Nephron (organoid): ENCODE measurements around the gene COX6B1.

ENCODE experiments used
- H3K27ac Mint-ChIP-seq, 3 experiments: 2 replicates each; pipeline ENCODE4 v1.8.0; 2020; ENCODE audit warnings: mixed read lengths in 3 of 3, mild to moderate bottlenecking in 2 of 3, moderate library complexity in 1 of 3
- H3K27me3 Mint-ChIP-seq: 2 replicates; pipeline ENCODE4 v1.8.0; 2021; ENCODE audit warnings: low read depth, mild to moderate bottlenecking, moderate library complexity, mixed read lengths
- H3K36me3 Mint-ChIP-seq: 2 replicates; pipeline ENCODE4 v1.8.0; 2020; ENCODE audit warnings: low read depth, mixed read lengths
- H3K4me1 Mint-ChIP-seq: 2 replicates; pipeline ENCODE4 v1.8.0; 2020; ENCODE audit warnings: mixed read lengths
- H3K4me3 Mint-ChIP-seq, 3 experiments: 2 replicates each; pipeline ENCODE4 v1.8.0; 2020; ENCODE audit warnings: mild to moderate bottlenecking in 3 of 3, mixed read lengths in 3 of 3, moderate library complexity in 2 of 3
- H3K9me3 Mint-ChIP-seq: 2 replicates; pipeline ENCODE4 v1.8.0; 2020; ENCODE audit warnings: mixed read lengths
- CTCF ChIP-seq, 3 experiments: fragments of 200-600 bp; sonication (generic); IDR thresholded peaks; one replicate each; pipeline ENCODE4 v1.5.0; 2021; ENCODE audit warnings: antibody characterized with exemption in 3 of 3; ENCODE audit not compliant: unreplicated experiment in 3 of 3

The COX6B1 gene

GRCh38 chr19:35628565-35629331 lies 19.4 kb upstream of the COX6B1 start, which contains the start of gene RBM42:
Gene RBM42, plus strand, starts transcription at chr19:35629036. Its CDS starts 118 bp downstream, at chr19:35629154.
- no peak for TF ChIP-seq CTCF (IDR thresholded peaks at IDR 0.05; ENCODE audit: unreplicated experiment in 3 of 3)
- H3K27ac Mint-ChIP-seq: peak within 1 kb of the TSS; percentile 73 to 90 (median 90)
- peaks cover 24% of the 10 kb centered on the region for H3K36me3 Mint-ChIP-seq
- H3K4me3 Mint-ChIP-seq: peak within 1 kb of the TSS; percentile 93 to 99 (median 98)
- H3K4me1 Mint-ChIP-seq: peaks cover 6% of the 10 kb centered on the region
- H3K27me3 Mint-ChIP-seq: peaks cover 4% of the 10 kb centered on the region
- H3K9me3 Mint-ChIP-seq: no peaks in the 10 kb centered on the region

- Mint-ChIP-seq H3K4me3 (peak overlapping the region; percentile 93 to 99 (median 98)), H3K4me1 (peaks cover 6% of the 10 kb centered on the region), H3K27ac (no peak overlapping the region), H3K9me3 (no peaks in the 10 kb centered on the region), H3K36me3 (peaks cover 24% of the 10 kb centered on the region), H3K27me3 (peaks cover 4% of the 10 kb centered on the region)
- TF ChIP-seq CTCF (IDR thresholded peaks at IDR 0.05; ENCODE audit: unreplicated experiment in 3 of 3): no peak
These were observed 18.8 kb upstream of the COX6B1 start for GRCh38 chr19:35629332-35629633.

- Mint-ChIP-seq H3K9me3 (no peaks in the 10 kb centered on the region), H3K4me1 (peaks cover 2% of the 10 kb centered on the region), H3K27ac (no peak overlapping the region), H3K36me3 (peaks cover 52% of the 10 kb centered on the region), H3K27me3 (no peaks in the 10 kb centered on the region), H3K4me3 (no peak overlapping the region)
- TF ChIP-seq CTCF (IDR thresholded peaks at IDR 0.05; ENCODE audit: unreplicated experiment in 3 of 3): no peak
These were observed 14.2 kb upstream of the COX6B1 start for GRCh38 chr19:35633727-35634440.

GRCh38 chr19:35636651-35637050 lies 11.5 kb upstream of the COX6B1 start:
- Mint-ChIP-seq H3K27me3 (no peaks in the 10 kb centered on the region), H3K9me3 (no peaks in the 10 kb centered on the region), H3K27ac (no peak overlapping the region), H3K4me1 (no peaks in the 10 kb centered on the region), H3K36me3 (peaks cover 43% of the 10 kb centered on the region), H3K4me3 (no peak overlapping the region)
- no peak for TF ChIP-seq CTCF (IDR thresholded peaks at IDR 0.05; ENCODE audit: unreplicated experiment in 3 of 3)

GRCh38 chr19:35637165-35637564 lies 11.0 kb upstream of the COX6B1 start:
- no peaks in the 10 kb centered on the region for H3K9me3 Mint-ChIP-seq
- H3K4me1 Mint-ChIP-seq: no peaks in the 10 kb centered on the region

More at GRCh38 chr19:35637165-35637564, 11.0 kb upstream of the COX6B1 start:
- Mint-ChIP-seq H3K27me3 (no peaks in the 10 kb centered on the region), H3K36me3 (peaks cover 38% of the 10 kb centered on the region), H3K27ac (no peak overlapping the region), H3K4me3 (no peak overlapping the region)
- no peak for TF ChIP-seq CTCF (IDR thresholded peaks at IDR 0.05; ENCODE audit: unreplicated experiment in 3 of 3)
